Breast epithelium (tissue), 4 donors: ENCODE results near the gene ZNF516. TPM values are rescaled to one million over a fixed set of nuclear protein-coding genes. Genes with fewer than 3 reads are reported as not detected.

Experiments used
- DNase-seq, 2 donors: peaks; one replicate each; pipeline ENCODE4 v3.0.0-alpha.2; 2019; ENCODE audit warnings: low spot score in 2 of 2
- H3K27ac ChIP-seq, 2 donors: fragments of 200-600 bp; sonication (generic) in 1 of 2; one replicate each; pipeline ENCODE4 v1.5.1; 2016 to 2019; ENCODE audit warnings: mild to moderate bottlenecking in 1 of 2
- H3K27me3 ChIP-seq, 2 donors: fragments of 200-600 bp; sonication (generic) in 1 of 2; one replicate each; pipeline versions ENCODE4 v1.5.1 to v1.6.0; 2017 to 2019; ENCODE audit warnings: control low read depth in 1 of 2, mild to moderate bottlenecking in 1 of 2
- H3K36me3 ChIP-seq: fragments of 200-600 bp; one replicate; pipeline ENCODE4 v1.5.1; 2019
- H3K4me1 ChIP-seq, 2 donors: fragments of 200-600 bp; sonication (generic); one replicate each; pipeline ENCODE4 v1.5.1; 2016 to 2019; ENCODE audit warnings: control low read depth in 1 of 2
- H3K4me3 ChIP-seq, 3 donors: fragments of 200-600 bp; sonication (generic); 1 replicate in 2 of 3; 2 replicates in 1 of 3; pipeline ENCODE4 v1.5.1; 2016 to 2019; ENCODE audit warnings: mild to moderate bottlenecking in 3 of 3, moderate library complexity in 2 of 3
- H3K9me3 ChIP-seq, 2 donors: fragments of 200-600 bp; sonication (generic) in 1 of 2; one replicate each; pipeline ENCODE4 v1.5.1; 2016 to 2019; ENCODE audit warnings: control low read depth in 1 of 2
- POLR2A ChIP-seq: fragments of 450-650 bp; IDR thresholded peaks from one replicate; pipeline ENCODE4 v1.6.1; 2016; ENCODE audit warnings: antibody characterized with exemption, mild to moderate bottlenecking, moderate library complexity
- POLR2AphosphoS5 ChIP-seq, 3 donors: sonication (generic); formaldehyde crosslinking; IDR thresholded peaks; one replicate each; pipeline ENCODE4 v1.6.1; 2017; ENCODE audit warnings: antibody characterized with exemption in 3 of 3
- intact Hi-C: fragments of 100-400 bp; cut with DNase I; formaldehyde crosslinking; loops from one replicate; pipeline ENCODE4 v1.15.1; 2023; ENCODE audit warnings: low total_unique reads
- total RNA-seq, 3 donors: library from RNA; depleted of rRNA; stranded (reverse); fragments of >200 nt; gene quantifications; one replicate each; pipeline ENCODE4 v1.1.0, GENCODE V29; 2016
- TF ChIP-seq, protein P1 (sequence below), 3 donors: fragments of 450-650 bp; IDR thresholded peaks; one replicate each; pipeline ENCODE4 v1.5.1; 2016 to 2017; ENCODE audit warnings: antibody characterized with exemption in 3 of 3, mild to moderate bottlenecking in 3 of 3, moderate library complexity in 3 of 3

Gene ZNF516
- total RNA-seq, 3 donors from 2014 or later, result 12.0 to 33.4 (median 24.0) TPM

DNA sequence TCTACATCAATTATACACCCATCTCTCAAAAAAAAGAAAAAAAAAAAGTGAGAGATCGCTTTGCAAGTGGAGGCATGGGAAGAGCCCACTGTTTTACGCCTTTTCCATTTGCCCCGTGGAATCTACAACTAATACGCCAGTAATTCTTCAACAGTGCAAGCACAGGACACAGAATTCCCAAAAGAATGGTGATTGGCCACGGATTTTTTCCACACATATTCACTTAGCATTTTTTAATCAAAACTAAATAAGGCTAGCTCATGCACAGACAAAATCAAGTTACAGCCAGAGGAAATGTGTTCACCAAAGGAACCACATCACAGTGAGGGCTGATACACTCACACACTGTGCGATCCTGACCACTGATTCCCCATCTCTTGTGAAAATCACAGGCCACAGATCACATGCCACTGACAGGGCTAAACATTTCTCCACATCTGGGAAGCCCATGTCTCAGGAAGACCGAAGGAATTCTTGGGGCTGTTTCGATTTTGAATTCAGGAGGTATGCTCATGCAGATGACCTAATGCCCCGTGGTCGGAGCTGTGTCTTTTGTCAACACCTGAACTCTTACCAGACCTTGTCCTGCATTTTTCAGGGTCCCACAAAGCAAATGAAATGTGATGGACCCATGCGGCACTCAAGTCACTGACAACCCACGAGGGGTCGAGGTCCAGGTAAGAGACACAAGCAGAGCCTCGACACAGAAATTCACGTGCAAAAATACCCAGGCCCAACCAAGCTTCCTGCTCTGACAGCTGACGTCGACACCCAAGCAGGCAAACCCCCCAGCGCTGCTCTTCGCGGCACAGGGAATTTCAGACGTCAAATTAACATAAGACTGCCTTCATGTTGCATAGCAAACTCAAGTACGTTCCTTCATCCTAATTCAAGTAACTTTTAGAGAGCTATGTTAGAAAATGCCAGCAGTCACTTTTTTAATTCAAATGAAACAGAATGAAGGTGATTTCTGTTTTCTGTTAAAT, 69.6 kb downstream of the ZNF516 start:
- no peak for TF ChIP-seq POLR2A
- TF ChIP-seq, protein P1, sequence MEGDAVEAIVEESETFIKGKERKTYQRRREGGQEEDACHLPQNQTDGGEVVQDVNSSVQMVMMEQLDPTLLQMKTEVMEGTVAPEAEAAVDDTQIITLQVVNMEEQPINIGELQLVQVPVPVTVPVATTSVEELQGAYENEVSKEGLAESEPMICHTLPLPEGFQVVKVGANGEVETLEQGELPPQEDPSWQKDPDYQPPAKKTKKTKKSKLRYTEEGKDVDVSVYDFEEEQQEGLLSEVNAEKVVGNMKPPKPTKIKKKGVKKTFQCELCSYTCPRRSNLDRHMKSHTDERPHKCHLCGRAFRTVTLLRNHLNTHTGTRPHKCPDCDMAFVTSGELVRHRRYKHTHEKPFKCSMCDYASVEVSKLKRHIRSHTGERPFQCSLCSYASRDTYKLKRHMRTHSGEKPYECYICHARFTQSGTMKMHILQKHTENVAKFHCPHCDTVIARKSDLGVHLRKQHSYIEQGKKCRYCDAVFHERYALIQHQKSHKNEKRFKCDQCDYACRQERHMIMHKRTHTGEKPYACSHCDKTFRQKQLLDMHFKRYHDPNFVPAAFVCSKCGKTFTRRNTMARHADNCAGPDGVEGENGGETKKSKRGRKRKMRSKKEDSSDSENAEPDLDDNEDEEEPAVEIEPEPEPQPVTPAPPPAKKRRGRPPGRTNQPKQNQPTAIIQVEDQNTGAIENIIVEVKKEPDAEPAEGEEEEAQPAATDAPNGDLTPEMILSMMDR (IDR thresholded peaks at IDR 0.05), result no peak
- TF ChIP-seq POLR2AphosphoS5 (IDR thresholded peaks at IDR 0.05), result no peak
- Histone ChIP-seq H3K27ac (no peak overlapping the region), H3K36me3 (no peaks in the 10 kb centered on the region), H3K27me3 (no peaks in the 10 kb centered on the region), H3K4me1 (peaks cover 0 to 12% of the 10 kb centered on the region in 2 donors), H3K9me3 (no peaks in the 10 kb centered on the region), H3K4me3 (no peak overlapping the region)
- DNase-seq, result no peak
- intact Hi-C loops, result no loop called here

DNA sequence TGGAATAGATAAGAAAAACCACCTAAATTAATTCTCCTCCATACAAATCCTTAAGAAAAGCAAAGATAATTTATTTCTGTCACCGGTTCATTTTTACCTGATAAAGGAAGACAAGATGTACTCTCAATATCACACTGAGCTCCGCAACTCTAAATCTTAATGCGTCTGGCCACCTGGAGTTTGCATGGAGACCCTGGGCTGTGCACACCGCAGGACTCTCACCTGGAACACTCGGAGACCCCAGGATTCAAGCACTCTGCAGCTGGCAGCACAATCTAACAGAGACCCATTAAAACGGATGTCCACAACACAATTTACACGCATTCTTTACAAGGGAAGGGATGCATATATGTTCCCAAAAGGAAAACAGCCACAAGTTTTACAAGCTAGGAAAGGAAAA, 72.2 kb downstream of the ZNF516 start:
- H3K27me3 ChIP-seq, result no peaks in the 10 kb centered on the region
- TF ChIP-seq POLR2A (no peak), POLR2AphosphoS5 (IDR thresholded peaks at IDR 0.05) (no peak)
- TF ChIP-seq, protein P1 (IDR thresholded peaks at IDR 0.05), result no peak
- no peaks in the 10 kb centered on the region for H3K9me3 ChIP-seq
- no peak overlapping the region for H3K27ac ChIP-seq
- peaks cover 0 to 12% of the 10 kb centered on the region in 2 donors for H3K4me1 ChIP-seq
- no peak for DNase-seq
- intact Hi-C loops, result no loop called here
- H3K36me3 ChIP-seq, result no peaks in the 10 kb centered on the region
- no peak overlapping the region for H3K4me3 ChIP-seq

DNA sequence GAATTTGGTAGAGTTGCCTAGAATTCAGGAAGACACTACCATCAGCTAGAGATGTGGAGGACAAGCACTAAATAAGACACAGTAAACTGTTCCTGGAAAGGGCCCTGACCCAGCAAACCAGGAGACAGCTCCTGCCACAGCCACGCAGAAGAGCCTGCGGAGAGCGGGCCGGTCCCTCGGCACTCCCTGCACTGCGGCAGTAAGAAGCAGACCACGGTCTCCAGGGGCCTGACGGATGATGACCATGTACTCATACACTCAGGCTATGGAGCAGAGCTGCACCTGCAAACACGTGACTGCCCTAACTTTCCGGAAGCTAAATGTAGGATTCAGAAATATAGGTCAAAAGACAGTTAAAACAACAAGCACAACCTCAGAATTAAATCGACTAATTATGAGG, 72.9 kb downstream of the ZNF516 start:
- no peak for DNase-seq
- Histone ChIP-seq H3K4me3 (no peak overlapping the region), H3K36me3 (no peaks in the 10 kb centered on the region), H3K27ac (no peak overlapping the region), H3K4me1 (peaks cover 0 to 12% of the 10 kb centered on the region in 2 donors), H3K9me3 (no peaks in the 10 kb centered on the region), H3K27me3 (no peaks in the 10 kb centered on the region)
- intact Hi-C loops, result no loop called here
- TF ChIP-seq, protein P1 (IDR thresholded peaks at IDR 0.05), result no peak
- no peak for TF ChIP-seq POLR2A
- no peak for TF ChIP-seq POLR2AphosphoS5 (IDR thresholded peaks at IDR 0.05)

DNA sequence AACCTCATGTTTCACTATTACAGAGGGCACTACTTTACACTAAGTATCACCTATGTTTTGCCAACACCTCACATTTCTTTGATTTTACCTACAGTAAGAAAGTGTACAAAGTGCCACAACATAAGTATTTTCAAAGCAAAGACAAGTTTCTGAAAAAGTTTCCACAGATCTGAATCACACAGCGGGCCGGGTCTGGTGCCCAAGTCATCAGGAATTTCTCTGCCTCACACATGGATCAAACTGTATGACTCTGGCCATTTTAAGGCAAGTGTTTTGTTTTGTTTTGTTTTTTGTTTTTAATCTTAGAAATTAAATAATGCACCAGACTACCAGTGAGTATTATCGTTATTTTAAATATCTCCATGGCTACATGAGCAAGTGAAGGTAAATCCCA, 73.4 kb downstream of the ZNF516 start:
- intact Hi-C loops, result no loop called here
- no peak overlapping the region for H3K4me3 ChIP-seq
- no peaks in the 10 kb centered on the region for H3K36me3 ChIP-seq
- no peaks in the 10 kb centered on the region for H3K9me3 ChIP-seq
- DNase-seq, result no peak
- TF ChIP-seq, protein P1 (IDR thresholded peaks at IDR 0.05), result no peak
- no peak for TF ChIP-seq POLR2AphosphoS5 (IDR thresholded peaks at IDR 0.05)
- TF ChIP-seq POLR2A, result no peak
- H3K4me1 ChIP-seq, result peaks cover 0 to 12% of the 10 kb centered on the region in 2 donors
- H3K27ac ChIP-seq, result peak overlapping the region in 1 of 2 donors; percentile 25
- H3K27me3 ChIP-seq, result no peaks in the 10 kb centered on the region
